HG03378 (cell line): ENCODE data around the gene CAMSAP1.
A peak's percentile ranks its signal among the peaks of the same experiment; 100 is the strongest.
"Not testable (repeated sequence)": the region's sequence is repeated elsewhere in the genome, so short reads cannot be mapped to it uniquely, and the experiment has no call there.

ENCODE experiments used
- ATAC-seq: cut with Tn5 transposase; IDR thresholded peaks from one replicate; pipeline ENCODE4 v1.9.1; 2021; ENCODE audit warnings: mild to moderate bottlenecking, moderate library complexity; ENCODE audit not compliant: unreplicated experiment

Gene CAMSAP1

GRCh38 chr9:135907431-135908092, at the start of gene CAMSAP1:
TSS of gene CAMSAP1 (minus strand) at chr9:135907546. CDS start at chr9:135907159, 387 bp downstream.
- ATAC-seq: peak; percentile 57

- ATAC-seq: no peak
These were observed 49.4 kb upstream of the CAMSAP1 start for GRCh38 chr9:135956802-135957174.

GRCh38 chr9:135955934-135956801, 48.8 kb upstream of the CAMSAP1 start:
- ATAC-seq: no peak

DNA sequence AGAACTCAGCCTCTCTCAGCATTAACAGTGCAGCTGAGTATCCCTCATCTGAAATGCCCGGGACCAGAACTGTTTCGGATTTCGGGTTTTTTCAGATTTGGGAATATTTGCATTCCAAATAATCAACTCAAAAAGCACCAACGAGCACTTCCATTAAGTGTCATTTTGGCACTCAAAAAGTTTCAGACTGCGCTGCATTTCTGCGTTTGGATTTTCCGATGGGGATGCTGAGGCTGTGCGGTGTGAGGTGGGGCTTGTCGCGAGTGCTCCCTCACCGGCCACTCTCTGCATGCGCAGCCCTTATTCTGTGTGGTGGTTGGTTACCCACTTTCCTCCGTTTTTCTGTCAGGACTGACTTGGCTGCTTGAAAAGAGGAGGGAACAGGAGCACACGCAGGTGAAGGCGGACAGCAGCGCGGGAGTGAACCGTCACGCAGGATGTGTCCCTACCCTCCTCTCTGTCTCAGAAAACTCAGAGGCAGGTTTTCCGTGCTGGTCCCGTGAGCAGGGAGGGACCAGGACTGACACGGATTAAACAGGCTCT, 45.4 kb upstream of the CAMSAP1 start:
- no peak for ATAC-seq

- ATAC-seq: no peak
These were observed 44.7 kb upstream of the CAMSAP1 start for GRCh38 chr9:135951889-135952663.

DNA sequence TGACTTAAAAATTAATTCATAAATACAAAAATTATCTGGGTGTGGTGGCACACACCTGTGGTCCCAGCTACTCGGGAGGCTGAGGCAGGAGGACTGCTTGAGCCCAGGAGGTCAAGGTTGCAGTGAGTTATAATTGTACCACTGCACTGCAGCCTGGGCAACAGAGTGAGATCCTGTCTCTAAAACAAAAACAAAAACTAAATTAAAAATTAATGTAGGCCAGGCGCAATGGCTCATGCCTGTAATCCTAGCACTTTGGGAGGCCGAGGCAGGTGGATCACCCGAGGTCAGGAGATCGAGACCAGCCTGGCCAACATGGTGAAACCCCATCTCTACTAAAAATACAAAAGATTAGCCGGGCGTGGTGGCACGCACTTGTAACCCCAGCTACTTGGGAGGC, 44.0 kb upstream of the CAMSAP1 start:
- not testable (repeated sequence) for ATAC-seq

DNA sequence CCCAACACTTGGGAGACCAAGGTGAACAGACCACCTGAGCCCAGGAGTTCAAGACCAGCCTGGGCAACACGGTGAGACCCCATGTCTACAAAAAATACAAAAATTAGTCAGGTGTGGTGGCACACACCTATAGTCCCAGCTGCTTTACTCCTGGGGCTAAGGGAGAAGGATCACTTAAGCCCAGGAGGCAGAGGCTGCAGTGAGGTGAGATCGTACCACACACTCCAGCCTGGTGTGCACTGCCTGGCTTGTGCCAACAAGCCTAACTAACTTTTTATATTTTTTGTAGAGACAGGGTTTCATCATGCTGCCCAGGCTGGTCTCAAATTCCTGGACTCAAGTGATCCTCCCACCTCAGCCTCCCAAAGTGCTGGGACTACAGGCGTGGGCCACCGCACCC, 43.5 kb upstream of the CAMSAP1 start:
- ATAC-seq: not testable (repeated sequence)

GRCh38 chr9:135950135-135950682, 42.9 kb upstream of the CAMSAP1 start:
- ATAC-seq: no peak

DNA sequence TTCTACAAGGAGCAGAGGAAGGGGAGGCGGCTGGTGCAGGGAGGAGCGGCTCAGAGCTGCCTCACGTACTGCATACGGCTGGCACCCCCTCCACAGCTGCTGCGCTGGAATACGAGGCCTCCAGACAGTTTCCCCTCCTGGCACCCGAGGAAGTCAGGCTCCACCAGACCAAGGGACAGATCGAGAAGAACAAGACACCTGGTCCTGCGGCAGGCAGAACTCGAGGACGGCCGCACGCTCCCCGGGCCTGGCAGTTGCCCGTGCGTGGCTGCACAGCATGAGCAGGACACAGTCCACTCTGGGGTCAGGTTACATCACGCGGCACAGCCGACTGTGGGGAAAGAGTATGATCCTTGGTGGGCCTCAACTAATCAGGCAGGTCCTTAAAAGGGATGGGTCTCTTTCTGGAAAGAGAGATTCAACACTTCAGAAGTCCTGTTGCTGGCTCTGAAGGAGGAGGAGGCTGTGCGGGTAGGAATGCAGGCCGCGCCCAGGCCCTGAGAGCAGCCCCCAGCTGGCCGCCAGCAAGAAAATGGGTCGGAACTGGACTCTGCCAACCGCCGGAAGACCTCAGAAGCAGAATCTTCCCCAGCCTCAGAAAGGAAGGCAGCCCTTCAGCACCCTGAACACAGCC, 42.3 kb upstream of the CAMSAP1 start:
- ATAC-seq: no peak

GRCh38 chr9:135948968-135949367, 41.6 kb upstream of the CAMSAP1 start:
- no peak for ATAC-seq

- ATAC-seq: no peak
These were observed 41.1 kb upstream of the CAMSAP1 start for GRCh38 chr9:135948446-135948845.

DNA sequence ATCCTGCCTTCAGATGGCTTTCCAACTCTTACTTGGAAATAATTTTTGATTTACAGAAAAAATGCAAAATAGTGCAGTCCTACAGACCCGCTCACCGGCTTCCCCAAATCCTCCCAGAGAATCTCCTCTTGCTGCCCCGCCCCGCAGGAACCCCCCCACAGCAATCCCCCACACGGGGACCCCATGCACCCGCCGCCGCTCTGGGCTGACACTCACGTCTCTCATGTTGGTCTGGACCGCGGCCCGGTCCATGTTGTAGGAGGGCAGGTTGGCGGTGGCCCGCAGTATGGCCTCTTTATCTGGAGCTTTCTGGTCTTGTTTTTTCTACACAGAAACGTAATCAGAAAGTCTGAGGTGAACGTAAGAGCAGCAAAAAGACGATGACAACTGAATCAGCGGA, 40.2 kb upstream of the CAMSAP1 start:
- no peak for ATAC-seq

- ATAC-seq: not testable (repeated sequence)
These were observed 39.8 kb upstream of the CAMSAP1 start for GRCh38 chr9:135947105-135947504.

- ATAC-seq: no peak
These were observed 39.1 kb upstream of the CAMSAP1 start for GRCh38 chr9:135946392-135946994.

- ATAC-seq: no peak
These were observed 38.6 kb upstream of the CAMSAP1 start for GRCh38 chr9:135945969-135946368.

GRCh38 chr9:135944444-135945252, 37.3 kb upstream of the CAMSAP1 start:
- no peak for ATAC-seq

- ATAC-seq: not testable (repeated sequence)
These were observed 36.3 kb upstream of the CAMSAP1 start for GRCh38 chr9:135943604-135944003.

DNA sequence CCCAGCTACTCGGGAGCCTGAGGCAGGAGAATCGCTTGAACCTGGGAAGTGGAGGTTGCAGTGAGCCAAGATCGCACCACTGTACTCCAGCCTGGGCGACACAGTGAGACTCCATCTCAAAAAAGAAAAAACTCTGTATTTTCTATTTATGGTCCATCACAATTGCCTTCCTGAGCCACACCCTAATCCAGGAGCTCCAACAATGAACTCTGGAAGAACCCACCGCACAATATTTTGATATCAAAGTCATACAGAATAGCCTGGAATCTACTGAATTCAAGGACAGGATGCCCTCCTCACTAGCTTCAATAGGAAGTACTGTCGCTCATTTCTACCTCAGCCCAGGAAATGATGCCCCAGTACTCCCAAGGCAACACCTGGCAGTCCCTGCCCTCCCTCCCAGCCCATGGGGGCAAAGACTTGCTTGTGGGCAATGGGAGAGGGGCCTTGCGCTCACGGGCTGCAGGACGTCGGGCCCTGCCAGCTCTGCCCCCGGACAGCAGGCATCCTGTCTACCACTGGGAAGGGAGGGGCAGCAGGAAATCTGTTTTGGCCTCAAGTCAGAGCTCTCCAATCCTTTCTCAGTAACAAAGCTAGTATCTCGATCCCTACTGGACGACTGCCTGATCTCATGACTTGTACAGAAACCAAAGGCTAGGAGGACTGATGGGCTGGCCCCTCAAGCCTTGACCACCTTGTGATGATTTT, 34.1 kb upstream of the CAMSAP1 start:
- ATAC-seq: no peak
